HFFc6 (cell line): Measurements from ENCODE around the gene AMER2. TPM values are rescaled to one million over a fixed set of nuclear protein-coding genes. Genes with fewer than 3 reads are reported as not detected.
A peak's percentile ranks its signal among the peaks of the same experiment; 100 is the strongest.

Experiments
- DNase-seq: peaks from one replicate; pipeline ENCODE4 v3.0.0-alpha.2; 2018
- H3K27ac Mint-ChIP-seq: 2 replicates; pipeline ENCODE4 v1.8.0; 2020; ENCODE audit warnings: mild to moderate bottlenecking, mixed read lengths
- H3K27me3 Mint-ChIP-seq: 2 replicates; pipeline ENCODE4 v1.8.0; 2021; ENCODE audit warnings: mild to moderate bottlenecking, moderate library complexity, mixed read lengths; ENCODE audit not compliant: insufficient read depth
- H3K36me3 Mint-ChIP-seq: 2 replicates; pipeline ENCODE4 v1.8.0; 2021; ENCODE audit warnings: low read depth, mixed read lengths
- H3K4me1 Mint-ChIP-seq: 2 replicates; pipeline ENCODE4 v1.8.0; 2020; ENCODE audit warnings: low read depth, mixed read lengths
- H3K4me3 Mint-ChIP-seq: 2 replicates; pipeline ENCODE4 v1.8.0; 2020; ENCODE audit warnings: mild to moderate bottlenecking, moderate library complexity, mixed read lengths
- H3K9me3 Mint-ChIP-seq: 2 replicates; pipeline ENCODE4 v1.8.0; 2020; ENCODE audit warnings: mild to moderate bottlenecking, mixed read lengths
- total RNA-seq, 6 experiments: library from RNA; stranded (reverse); fragmentation: NEBNext Ultra II Directional; extraction: Animal tissue kit (Norgen Biotek cat#: 25700); gene quantifications; 2 replicates in 1 of 6; 3 replicates in 5 of 6; pipeline ENCODE4 v1.2.3, GENCODE V29; 2021
- TF ChIP-seq, protein P1 (sequence below): fragments of 200-600 bp; sonication (generic); IDR thresholded peaks from 2 replicates; pipeline ENCODE4 v1.5.0; 2021; ENCODE audit warnings: antibody characterized with exemption, mild to moderate bottlenecking

The AMER2 gene
- total RNA-seq, 6 experiments from 2014 or later, result not detected

DNA sequence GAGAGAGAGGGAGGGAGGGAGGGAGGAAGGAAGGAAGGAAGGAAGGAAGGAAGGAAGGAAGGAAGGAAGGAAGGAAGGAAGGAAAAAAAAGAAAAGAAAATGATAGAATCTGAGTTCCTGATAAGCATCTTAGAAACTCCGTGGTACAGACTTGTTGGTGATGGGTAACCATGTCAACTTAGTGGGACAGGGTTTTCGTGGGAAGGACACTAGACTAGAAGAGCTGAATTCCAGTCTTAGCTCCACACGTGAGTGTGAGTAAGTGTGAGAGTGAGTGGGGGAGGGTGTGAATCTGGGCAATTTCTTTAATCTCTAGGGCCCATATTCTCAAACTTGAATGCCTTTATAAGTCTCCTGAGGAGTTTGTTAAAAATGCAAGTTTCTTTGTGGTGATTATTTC, 41.1 kb downstream of the AMER2 start:
- no peak for DNase-seq
- Mint-ChIP-seq H3K27ac (no peak overlapping the region), H3K36me3 (no peaks in the 10 kb centered on the region), H3K4me1 (no peaks in the 10 kb centered on the region), H3K4me3 (no peak overlapping the region), H3K27me3 (peaks cover 5% of the 10 kb centered on the region), H3K9me3 (no peaks in the 10 kb centered on the region)
- TF ChIP-seq, protein P1, sequence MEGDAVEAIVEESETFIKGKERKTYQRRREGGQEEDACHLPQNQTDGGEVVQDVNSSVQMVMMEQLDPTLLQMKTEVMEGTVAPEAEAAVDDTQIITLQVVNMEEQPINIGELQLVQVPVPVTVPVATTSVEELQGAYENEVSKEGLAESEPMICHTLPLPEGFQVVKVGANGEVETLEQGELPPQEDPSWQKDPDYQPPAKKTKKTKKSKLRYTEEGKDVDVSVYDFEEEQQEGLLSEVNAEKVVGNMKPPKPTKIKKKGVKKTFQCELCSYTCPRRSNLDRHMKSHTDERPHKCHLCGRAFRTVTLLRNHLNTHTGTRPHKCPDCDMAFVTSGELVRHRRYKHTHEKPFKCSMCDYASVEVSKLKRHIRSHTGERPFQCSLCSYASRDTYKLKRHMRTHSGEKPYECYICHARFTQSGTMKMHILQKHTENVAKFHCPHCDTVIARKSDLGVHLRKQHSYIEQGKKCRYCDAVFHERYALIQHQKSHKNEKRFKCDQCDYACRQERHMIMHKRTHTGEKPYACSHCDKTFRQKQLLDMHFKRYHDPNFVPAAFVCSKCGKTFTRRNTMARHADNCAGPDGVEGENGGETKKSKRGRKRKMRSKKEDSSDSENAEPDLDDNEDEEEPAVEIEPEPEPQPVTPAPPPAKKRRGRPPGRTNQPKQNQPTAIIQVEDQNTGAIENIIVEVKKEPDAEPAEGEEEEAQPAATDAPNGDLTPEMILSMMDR, result no peak

- H3K27ac Mint-ChIP-seq, result no peak overlapping the region
- H3K27me3 Mint-ChIP-seq, result peaks cover 7% of the 10 kb centered on the region
- no peak for DNase-seq
Observed at GRCh38 chr13:25118378-25118905, 53.6 kb downstream of the AMER2 start.

GRCh38 chr13:25117312-25117711, 54.8 kb downstream of the AMER2 start:
- DNase-seq, result no peak
- H3K9me3 Mint-ChIP-seq, result no peaks in the 10 kb centered on the region
- no peaks in the 10 kb centered on the region for H3K4me1 Mint-ChIP-seq
- H3K36me3 Mint-ChIP-seq, result no peaks in the 10 kb centered on the region
- no peak overlapping the region for H3K4me3 Mint-ChIP-seq
- TF ChIP-seq, protein P1, result no peak
- peaks cover 7% of the 10 kb centered on the region for H3K27me3 Mint-ChIP-seq
- H3K27ac Mint-ChIP-seq, result no peak overlapping the region

More at GRCh38 chr13:25118378-25118905, 53.6 kb downstream of the AMER2 start:
- no peaks in the 10 kb centered on the region for H3K36me3 Mint-ChIP-seq
- H3K9me3 Mint-ChIP-seq, result no peaks in the 10 kb centered on the region
- H3K4me1 Mint-ChIP-seq, result no peaks in the 10 kb centered on the region
- TF ChIP-seq, protein P1, result no peak
- no peak overlapping the region for H3K4me3 Mint-ChIP-seq

DNA sequence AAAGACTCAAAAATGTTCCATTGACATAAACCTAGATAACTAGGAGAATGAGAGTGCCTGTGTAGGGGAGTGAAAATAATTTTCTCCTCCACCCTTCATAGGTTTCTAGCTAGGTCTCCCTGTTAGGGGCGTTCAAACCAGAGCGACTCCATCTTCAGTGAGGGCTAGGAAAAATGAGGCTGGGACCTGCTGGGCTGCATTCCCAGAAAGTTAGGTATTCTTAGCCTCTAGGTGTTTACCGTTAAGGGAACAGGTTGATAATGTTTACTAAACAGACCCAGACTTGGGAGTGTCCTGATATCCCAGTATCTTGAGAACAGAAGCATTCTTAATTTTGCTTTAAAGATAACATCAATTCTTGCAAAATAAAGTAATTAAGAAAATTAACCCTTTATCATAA, 56.0 kb downstream of the AMER2 start:
- H3K27me3 Mint-ChIP-seq, result peaks cover 12% of the 10 kb centered on the region
- no peak overlapping the region for H3K27ac Mint-ChIP-seq
- no peak for DNase-seq
- H3K4me3 Mint-ChIP-seq, result no peak overlapping the region
- TF ChIP-seq, protein P1, result no peak
- 0 out of 2 replicates have a peak, but pooled peaks cover 5% of the 10 kb centered on the region for H3K4me1 Mint-ChIP-seq
- H3K36me3 Mint-ChIP-seq, result no peaks in the 10 kb centered on the region
- no peaks in the 10 kb centered on the region for H3K9me3 Mint-ChIP-seq

DNA sequence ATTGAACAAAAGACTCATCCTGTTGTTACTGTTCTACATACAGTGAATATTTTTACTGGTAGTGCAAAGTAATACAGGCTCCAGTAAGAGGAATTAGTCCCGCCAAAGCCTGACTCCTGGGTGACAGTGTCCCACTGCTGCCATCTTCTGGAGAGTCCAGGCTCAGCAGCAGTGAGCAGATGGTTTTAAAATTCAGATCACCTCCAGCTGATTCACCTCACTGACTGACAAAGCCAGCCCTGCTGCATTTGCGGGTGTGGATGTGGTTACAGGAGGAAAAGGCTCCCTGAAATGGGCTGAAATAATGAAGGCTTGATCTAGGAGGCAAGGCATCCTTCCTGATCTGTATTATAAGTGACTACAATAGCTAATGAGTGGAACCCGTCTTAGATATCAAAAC, 57.9 kb downstream of the AMER2 start:
- Mint-ChIP-seq H3K27ac (no peak overlapping the region), H3K27me3 (peaks cover 12% of the 10 kb centered on the region), H3K4me3 (no peak overlapping the region)

More for the DNA sequence above, 57.9 kb downstream of the AMER2 start:
- TF ChIP-seq, protein P1, result peak; percentile 87
- Mint-ChIP-seq H3K36me3 (no peaks in the 10 kb centered on the region), H3K4me1 (0 out of 2 replicates have a peak, but pooled peaks cover 5% of the 10 kb centered on the region), H3K9me3 (no peaks in the 10 kb centered on the region)
- peak; percentile 77 for DNase-seq
